Astrocyte of the cerebellum (primary cell): Measurements from ENCODE around the gene PGR.

Experiments
- DNase-seq: peaks from one replicate; pipeline ENCODE4 v3.0.0-alpha.2; 2011; ENCODE audit warnings: low read depth
- H3K4me3 ChIP-seq: 2 replicates; pipeline ENCODE4 v1.5.1; 2011; ENCODE audit warnings: mild to moderate bottlenecking, low read depth, low read length, moderate library complexity
- CTCF ChIP-seq: IDR thresholded peaks from 2 replicates; pipeline ENCODE4 v1.5.1; 2012; ENCODE audit warnings: low read length, low read depth, moderate library complexity, mild to moderate bottlenecking; ENCODE audit errors: missing control alignments
- in situ Hi-C: cut with HindIII; loops from 2 replicates; pipeline ENCODE4 v1.10.0; 2017; ENCODE audit warnings: low sequenced_read_pairs

The PGR gene

GRCh38 chr11:101129203-101129943 lies at the start of gene PGR:
PGR (minus strand) TSS chr11:101129813; CDS start chr11:101129070, 743 bp downstream.
- H3K4me3 ChIP-seq: peak within 1 kb of the TSS; percentile 9
- DNase-seq: no peak
- in situ Hi-C loops: no loop called here
- no peak for TF ChIP-seq CTCF

- TF ChIP-seq CTCF: no peak
- in situ Hi-C loops: no loop called here
- H3K4me3 ChIP-seq: no peak overlapping the region
- DNase-seq: no peak
Observed at GRCh38 chr11:101176381-101176780, 46.8 kb upstream of the PGR start.

GRCh38 chr11:101169944-101170343 lies 40.3 kb upstream of the PGR start:
- no peak for DNase-seq
- no peak overlapping the region for H3K4me3 ChIP-seq
- in situ Hi-C loops: no loop called here
- TF ChIP-seq CTCF: no peak

- no peak for DNase-seq
- in situ Hi-C loops: no loop called here
- TF ChIP-seq CTCF: no peak
- H3K4me3 ChIP-seq: no peak overlapping the region
Observed at GRCh38 chr11:101166038-101166437, 36.4 kb upstream of the PGR start.

- no peak overlapping the region for H3K4me3 ChIP-seq
- in situ Hi-C loops: no loop called here
- DNase-seq: no peak
- TF ChIP-seq CTCF: no peak
Observed at GRCh38 chr11:101158119-101158518, 28.5 kb upstream of the PGR start.

- H3K4me3 ChIP-seq: no peak overlapping the region
- no peak for DNase-seq
- in situ Hi-C loops: no loop called here
- no peak for TF ChIP-seq CTCF
Observed at GRCh38 chr11:101138245-101138930, 8.8 kb upstream of the PGR start.
